GM12872 (cell line): ENCODE data around the gene RUNX3.
A peak's percentile ranks its signal among the peaks of the same experiment; 100 is the strongest.

Experiments used
- TF ChIP-seq, protein P1 (sequence below): IDR thresholded peaks from 3 replicates; pipeline ENCODE4 v1.5.1; 2011; ENCODE audit warnings: low read depth, mild to moderate bottlenecking, low read length, moderate library complexity; ENCODE audit not compliant: insufficient read depth

The RUNX3 gene

DNA sequence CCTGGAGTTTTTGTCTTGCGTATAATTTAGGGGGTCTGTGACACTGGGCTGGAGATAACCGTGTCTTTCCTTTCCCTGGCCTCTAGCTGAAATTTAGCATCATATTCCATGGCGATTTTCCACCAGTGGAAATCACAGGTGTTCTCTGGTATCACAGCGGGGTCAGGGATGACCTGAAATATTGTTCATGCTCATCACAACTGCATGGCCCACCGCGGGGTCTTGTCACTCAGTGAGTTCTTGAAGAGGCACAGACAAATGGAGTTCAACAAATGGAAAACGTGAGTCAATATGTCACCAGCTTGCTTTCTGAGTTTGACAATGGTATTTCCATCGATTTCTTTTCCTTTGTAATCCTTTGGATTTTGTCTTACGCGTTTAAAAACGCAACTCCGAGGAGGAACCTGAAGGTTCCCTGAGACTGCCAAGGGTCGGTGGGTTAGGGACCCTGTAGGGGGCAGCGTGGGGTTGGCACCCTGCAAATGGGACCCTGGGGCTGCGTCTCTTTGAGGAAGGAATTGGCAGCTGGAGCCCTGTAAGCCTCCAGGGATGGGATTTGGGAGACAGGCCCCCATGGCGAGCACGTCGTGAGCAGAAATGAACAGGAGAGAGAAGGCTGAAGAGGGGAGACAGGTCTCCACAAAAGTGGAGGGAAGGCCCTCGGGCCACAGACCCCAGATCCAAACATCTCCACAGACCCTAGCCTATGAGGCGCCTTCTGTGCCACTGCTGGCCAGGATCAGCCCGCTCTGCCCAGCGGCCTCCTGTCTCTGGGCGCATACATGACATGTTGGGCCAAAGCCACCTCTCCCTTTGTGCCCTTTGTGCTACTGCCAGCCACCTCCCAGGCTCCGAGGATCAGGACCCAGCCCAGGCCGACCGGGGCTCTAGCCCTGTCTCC lies 32.1 kb upstream of the RUNX3 start:
- TF ChIP-seq, protein P1, sequence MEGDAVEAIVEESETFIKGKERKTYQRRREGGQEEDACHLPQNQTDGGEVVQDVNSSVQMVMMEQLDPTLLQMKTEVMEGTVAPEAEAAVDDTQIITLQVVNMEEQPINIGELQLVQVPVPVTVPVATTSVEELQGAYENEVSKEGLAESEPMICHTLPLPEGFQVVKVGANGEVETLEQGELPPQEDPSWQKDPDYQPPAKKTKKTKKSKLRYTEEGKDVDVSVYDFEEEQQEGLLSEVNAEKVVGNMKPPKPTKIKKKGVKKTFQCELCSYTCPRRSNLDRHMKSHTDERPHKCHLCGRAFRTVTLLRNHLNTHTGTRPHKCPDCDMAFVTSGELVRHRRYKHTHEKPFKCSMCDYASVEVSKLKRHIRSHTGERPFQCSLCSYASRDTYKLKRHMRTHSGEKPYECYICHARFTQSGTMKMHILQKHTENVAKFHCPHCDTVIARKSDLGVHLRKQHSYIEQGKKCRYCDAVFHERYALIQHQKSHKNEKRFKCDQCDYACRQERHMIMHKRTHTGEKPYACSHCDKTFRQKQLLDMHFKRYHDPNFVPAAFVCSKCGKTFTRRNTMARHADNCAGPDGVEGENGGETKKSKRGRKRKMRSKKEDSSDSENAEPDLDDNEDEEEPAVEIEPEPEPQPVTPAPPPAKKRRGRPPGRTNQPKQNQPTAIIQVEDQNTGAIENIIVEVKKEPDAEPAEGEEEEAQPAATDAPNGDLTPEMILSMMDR, result peak; percentile 39; the same call in 2 of the 3 replicates

DNA sequence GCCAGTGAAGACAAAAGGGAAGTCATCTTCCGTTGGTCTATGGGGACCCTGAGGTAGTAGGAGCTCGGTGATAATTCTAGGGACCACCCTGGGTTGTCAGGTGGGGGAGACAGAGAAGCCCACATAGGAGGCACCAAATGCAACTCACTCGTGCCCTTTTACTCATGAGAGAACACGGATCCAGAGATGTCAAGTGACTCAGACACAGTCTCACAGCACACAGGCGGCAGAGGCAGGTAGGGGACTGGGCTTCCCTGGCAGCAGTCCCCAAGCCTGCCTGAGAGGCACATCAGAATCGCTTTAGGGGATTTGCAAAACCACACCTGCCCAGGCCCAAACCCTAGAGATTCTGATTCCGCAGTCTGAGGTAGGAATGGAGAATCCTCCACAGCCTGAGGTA lies 31.3 kb upstream of the RUNX3 start:
- TF ChIP-seq, protein P1, result no peak

DNA sequence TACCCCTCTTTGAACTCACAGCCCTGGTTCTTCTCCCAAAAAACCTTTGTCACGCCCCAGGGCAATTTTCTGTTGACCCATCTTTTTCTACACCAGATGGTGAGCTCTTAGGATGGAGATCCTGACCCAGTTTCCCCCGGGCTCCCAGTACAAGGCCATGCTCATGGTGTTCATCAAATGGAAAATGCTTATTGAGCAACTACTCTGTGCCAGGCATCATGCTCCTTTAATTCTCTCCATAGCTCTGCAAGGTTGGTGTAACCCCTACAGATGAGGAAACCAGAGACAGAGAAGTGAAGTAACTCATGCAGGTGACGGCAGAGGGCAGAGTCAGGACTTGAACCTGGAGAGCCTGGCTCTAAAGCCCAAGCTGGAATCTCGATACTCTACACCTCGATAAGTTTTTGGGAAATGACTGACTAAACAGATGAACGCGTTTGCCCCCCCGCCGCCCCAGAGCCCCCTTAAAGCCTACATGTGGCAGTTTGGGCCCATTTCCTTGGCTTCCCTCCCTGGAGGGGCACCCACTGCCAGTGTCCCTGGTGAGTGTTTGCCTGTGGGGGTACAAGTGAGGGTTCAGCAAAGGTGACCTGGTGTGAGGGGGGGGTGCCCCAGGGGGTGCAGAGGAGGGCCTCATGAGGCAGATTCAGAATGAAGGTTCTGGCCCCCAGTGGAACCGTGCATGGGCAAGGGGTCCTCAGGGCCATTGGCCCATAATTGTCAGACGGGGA lies 30.2 kb upstream of the RUNX3 start:
- TF ChIP-seq, protein P1, result no peak

DNA sequence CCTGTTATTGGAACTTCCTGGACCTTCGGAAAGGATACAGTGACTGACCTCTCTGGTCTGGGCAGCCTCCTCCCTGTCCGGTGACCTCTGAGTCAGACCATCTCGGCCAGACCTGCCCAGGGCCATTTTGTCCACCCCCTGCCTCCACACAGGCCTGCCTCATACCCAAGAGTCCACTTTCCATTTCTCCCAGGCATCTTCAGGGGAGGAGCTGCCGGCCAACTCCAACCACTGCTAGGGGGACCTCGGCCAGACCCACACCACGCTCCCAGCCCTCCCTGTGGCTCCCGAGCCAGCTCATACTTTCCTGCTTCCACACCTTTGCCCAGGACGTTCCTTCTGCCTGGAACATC lies 29.5 kb upstream of the RUNX3 start:
- TF ChIP-seq, protein P1, result no peak

DNA sequence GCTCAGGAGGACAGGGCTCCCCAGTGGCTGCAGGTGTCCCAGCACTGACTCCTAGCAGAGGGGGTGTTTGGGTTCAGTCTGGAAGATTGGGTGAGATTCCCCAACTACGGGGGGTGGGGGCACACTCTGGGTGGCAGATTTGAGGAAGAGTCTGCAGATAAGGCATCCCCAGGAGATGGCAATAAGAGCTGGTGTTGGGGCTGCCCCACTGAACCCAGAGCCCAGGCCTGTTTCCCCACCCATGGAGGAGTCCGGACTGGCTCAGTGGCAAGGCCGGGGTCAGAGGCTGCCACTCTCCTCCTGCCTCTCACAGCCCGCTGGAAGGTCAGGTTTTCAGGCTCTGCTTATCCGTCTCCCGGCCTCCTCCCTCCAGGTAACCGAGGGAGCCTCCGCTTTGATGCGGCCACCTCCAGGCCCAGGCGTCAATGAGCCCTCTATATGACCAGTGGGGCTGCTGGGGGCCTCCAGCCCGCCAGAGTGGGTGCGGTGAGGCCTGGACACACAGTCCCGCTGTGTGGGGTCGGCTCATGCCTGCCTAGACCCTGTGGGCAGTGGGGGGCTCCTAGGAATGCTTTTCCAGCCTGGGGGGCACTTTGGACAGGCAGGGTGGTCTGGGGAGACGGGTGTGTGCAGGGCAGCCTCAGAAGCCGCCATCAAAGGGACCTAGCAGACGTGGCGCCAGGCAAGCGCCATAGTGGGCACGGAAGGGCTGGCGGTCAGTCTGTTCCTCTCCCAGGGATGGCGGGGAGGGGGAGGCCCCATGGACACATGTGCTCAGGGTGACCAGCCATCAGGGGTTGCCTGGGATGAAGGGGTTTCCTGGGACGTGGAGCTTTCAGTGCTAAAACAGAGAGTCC lies 28.9 kb upstream of the RUNX3 start:
- TF ChIP-seq, protein P1, result no peak

DNA sequence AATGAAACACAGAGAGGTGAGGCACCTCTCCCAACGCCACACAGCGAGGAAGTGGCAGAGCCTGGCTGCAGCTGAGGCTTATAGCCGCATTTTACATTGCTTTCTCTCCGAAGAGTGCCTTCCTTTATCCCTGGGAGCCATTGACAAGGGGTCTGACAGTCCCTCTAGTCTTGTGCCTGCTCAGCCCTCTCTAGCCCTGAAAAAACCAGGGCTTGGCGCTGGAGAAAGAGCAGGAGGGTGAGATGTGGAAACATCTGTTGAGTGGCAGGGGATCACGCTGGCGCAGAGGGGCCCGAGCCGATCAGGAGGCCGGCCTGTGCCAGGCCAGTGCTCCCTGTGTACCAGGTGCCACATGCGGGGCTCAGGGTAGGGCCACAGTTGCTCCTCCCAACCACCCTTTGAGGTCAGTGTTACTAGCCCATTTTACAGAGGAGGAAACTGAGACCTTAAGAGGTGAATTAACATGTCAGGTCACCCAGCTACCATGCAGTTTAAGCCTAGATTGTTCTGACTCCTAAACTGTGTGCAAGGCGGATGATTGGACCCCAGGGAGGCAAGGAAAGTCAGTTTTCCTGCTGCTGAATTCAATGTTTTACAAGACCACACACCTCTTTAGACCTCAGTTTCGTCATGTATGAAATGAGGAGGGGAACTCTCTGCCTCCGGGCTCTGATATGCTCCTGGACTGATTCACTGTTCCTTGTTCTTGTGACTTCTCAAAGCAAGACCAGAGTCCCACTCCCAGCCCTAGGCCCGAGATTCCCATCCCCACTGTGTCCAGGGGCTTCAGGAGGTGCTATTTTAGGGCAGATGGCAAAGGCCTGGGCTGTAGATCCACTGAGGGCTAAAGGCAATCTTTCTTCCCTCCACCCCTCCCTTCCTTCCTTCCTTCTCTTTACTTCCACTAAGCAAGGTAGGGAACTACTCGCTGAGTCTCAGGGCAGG lies 28.0 kb upstream of the RUNX3 start:
- TF ChIP-seq, protein P1, result no peak
